RKO (cell line): Measurements from ENCODE around the gene TMOD2.
"Not testable (repeated sequence)": the region's sequence is repeated elsewhere in the genome, so short reads cannot be mapped to it uniquely, and the experiment has no call there.

Experiments used
- DNase-seq: peaks from one replicate; pipeline ENCODE4 v3.0.0-alpha.2; 2016; ENCODE audit warnings: low spot score

Gene TMOD2

GRCh38 chr15:51774916-51775315 lies 23.5 kb downstream of the TMOD2 start:
- no peak for DNase-seq

GRCh38 chr15:51775967-51776816 lies 24.8 kb downstream of the TMOD2 start:
- peak; percentile 46 for DNase-seq

GRCh38 chr15:51776952-51777569 lies 25.7 kb downstream of the TMOD2 start:
- peak; percentile 83 for DNase-seq

GRCh38 chr15:51780636-51781035 lies 29.2 kb downstream of the TMOD2 start:
- DNase-seq, result no peak

GRCh38 chr15:51781506-51781905 lies 30.1 kb downstream of the TMOD2 start:
- no peak for DNase-seq

DNA sequence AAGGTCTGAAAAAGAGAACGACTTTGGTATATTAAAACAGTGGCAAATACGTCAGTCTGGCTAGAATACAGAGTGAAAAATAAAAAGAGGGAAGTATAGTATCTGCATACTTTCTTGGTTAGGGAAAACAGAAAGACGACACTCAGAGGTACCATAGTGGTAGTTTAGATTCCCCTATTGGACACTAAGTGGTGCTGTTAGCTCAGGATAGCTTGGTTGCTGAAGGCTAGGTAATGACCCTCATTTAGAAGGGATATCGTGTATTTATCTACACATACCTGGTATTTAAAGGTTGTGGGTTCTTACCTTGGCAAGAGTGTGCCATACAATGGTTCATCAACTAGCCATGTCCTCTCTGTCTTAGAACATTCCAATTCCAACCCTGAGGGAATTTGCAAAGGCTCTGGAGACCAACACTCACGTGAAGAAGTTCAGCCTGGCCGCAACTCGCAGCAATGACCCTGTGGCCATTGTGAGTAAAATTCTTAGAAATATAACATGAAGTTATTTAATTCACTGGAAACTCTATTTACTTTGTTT lies 31.0 kb downstream of the TMOD2 start:
- DNase-seq, result no peak

- DNase-seq, result no peak
Observed at GRCh38 chr15:51783967-51784366, 32.6 kb downstream of the TMOD2 start.

DNA sequence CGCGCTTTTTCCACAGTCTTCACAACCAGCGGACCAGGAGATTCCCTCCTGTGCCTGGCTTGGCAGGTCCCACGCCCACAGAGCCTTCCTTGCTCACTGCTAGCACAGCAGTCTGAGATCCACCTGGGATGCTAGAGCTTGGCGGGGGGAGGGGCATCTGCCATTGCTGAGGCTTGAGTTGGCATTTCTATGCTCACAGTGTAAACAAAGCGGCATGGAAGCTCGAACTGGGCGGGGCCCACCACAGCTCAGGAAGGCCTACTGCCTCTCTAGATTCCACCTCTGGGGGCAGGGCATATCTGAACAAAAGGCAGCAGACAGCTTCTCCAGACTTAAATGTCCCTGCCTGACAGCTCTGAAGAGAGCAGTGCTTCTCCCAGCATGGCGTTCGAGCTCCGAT lies 35.7 kb downstream of the TMOD2 start:
- DNase-seq, result not testable (repeated sequence)

DNA sequence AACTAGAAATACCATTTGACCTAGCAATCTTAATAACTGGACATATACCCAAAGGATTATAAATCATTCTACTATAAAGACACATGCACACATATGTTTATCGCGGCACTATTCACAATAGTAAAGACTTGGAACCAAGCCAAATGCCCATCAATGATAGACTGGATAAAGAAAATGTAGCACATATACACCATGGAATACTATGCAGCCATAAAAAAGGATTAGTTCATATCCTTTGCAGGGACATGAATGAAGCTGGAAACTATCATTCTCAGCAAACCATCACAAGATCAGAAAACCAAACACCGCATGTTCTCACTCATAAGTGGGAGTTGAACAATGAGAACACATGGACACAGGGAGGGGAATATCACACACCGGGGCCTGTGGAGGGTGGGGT lies 41.1 kb downstream of the TMOD2 start:
- not testable (repeated sequence) for DNase-seq

- no peak for DNase-seq
Observed at GRCh38 chr15:51793521-51794305, 42.3 kb downstream of the TMOD2 start.

DNA sequence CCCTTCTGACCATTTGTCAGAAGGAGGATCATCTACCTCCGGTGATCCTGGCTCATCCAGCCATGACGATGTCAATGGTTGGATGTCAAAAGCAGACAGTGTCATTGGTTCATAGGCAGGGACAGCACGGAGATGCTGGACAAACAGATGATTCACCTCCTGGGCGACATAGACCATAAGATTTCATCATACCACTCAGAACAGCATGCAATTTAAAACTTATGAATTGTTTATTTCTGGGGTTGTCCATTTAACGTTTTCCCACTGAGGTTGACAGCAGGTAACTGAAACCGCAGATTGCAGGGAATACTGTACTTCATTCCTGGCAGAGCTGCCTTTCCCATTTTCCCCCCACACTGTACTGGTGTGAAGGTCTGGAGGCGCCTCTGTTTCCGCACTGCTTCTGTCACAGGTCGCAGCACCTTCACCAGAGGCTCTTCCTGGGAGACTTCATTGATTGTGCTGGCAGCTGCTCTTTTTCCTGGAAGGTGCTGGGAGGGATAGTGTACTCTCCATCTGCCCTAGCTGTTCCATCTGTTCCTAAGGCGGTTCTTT lies 45.5 kb downstream of the TMOD2 start:
- no peak for DNase-seq

- DNase-seq, result no peak
Observed at GRCh38 chr15:51798281-51798680, 46.9 kb downstream of the TMOD2 start.

GRCh38 chr15:51799282-51800252 lies 48.2 kb downstream of the TMOD2 start:
- no peak for DNase-seq

GRCh38 chr15:51801391-51801835 lies 50.0 kb downstream of the TMOD2 start:
- DNase-seq, result peak; percentile 52

GRCh38 chr15:51802593-51802992 lies 51.2 kb downstream of the TMOD2 start:
- DNase-seq, result no peak

DNA sequence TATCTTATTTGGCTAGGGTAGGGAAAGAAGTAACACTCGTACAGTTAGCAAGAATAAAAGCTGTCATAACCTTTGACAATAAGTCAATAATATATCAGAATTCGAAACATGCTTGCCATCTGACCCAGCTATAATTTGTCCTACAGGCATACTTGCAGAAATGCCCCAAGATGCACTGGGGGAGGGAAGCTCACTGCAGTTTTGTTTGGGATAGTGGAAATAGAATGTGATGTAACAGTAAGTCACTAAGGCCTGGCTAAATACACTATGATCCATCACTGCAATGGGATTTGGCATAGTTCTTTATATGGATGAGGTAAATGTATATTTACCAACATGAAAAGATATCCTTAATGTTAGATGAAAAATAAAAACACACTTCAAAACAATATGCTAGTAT lies 52.6 kb downstream of the TMOD2 start:
- DNase-seq, result peak; percentile 31

DNA sequence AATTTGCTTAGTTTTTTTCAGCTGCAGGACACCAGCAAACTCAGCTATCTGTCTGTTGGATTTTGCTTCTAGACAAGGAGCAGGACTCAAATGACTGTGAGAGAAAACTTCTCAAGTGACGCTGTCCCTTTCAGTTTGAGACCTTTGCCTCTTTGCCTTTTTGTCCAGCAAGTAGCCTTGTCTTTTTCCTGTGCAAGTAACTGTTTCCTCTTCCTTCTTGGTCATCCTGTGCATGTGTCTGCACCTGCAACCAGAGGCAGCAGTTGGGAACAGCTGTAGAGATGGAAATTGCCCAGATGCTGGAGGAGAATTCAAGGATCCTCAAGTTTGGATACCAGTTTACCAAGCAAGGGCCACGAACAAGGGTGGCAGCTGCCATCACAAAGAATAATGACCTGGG lies 54.7 kb downstream of the TMOD2 start:
- DNase-seq, result no peak

DNA sequence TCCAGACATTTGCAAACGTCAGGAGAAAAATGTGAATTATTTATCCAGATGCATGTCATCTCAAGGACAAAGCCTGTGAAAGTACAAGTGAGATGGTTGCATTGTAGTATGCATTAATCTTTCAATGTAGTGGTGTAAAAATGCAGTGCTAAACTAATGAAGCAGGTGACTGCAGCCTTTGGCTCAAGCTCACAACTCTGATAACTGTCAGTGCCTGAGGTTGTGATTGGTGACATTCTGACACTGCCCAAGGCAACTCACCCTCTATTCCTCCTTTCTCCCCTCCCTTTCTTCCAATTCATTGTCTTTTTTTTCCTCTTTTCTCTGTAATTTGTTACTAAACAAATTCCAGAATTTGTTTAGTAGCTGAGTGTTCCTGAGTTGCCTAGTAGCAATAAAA lies 58.1 kb downstream of the TMOD2 start:
- DNase-seq, result no peak

GRCh38 chr15:51812598-51812997 lies 61.2 kb downstream of the TMOD2 start:
- no peak for DNase-seq

GRCh38 chr15:51814606-51815005 lies 63.2 kb downstream of the TMOD2 start:
- no peak for DNase-seq

GRCh38 chr15:51816611-51817010 lies 65.2 kb downstream of the TMOD2 start:
- no peak for DNase-seq
